Bronchial epithelial cell (primary cell): ENCODE results near the gene KDM3A. TPM values are rescaled to one million over a fixed set of nuclear protein-coding genes. Genes with fewer than 3 reads are reported as not detected.

Experiments
- DNase-seq: peaks from one replicate; pipeline ENCODE4 v3.0.0-alpha.2; 2010; ENCODE audit warnings: low read depth
- FAIRE-seq: peaks from 2 replicates; lab custom pipeline; 2011; peaks lifted over from hg19 to GRCh38; lab: Jason Lieb, UNC
- H3K27me3 ChIP-seq: 2 replicates; pipeline ENCODE4 v1.5.1; 2011; ENCODE audit warnings: low read length; ENCODE audit not compliant: control insufficient read depth, insufficient read depth
- H3K36me3 ChIP-seq: 2 replicates; pipeline ENCODE4 v1.5.1; 2011; ENCODE audit warnings: low read length; ENCODE audit not compliant: control insufficient read depth, insufficient read depth
- H3K4me3 ChIP-seq: 2 replicates; pipeline ENCODE4 v1.5.1; 2011; ENCODE audit warnings: mild to moderate bottlenecking, low read depth, low read length, control low read depth
- total RNA-seq: library from RNA; depleted of rRNA; stranded (reverse); fragments of >200 nt; gene quantifications from 2 replicates; pipeline ENCODE4 v1.2.1, GENCODE V29; 2014
- TF ChIP-seq, protein P1 (sequence below): IDR thresholded peaks from 2 replicates; pipeline ENCODE4 v1.5.1; 2011; ENCODE audit warnings: mild to moderate bottlenecking, moderate library complexity, low read length, control low read depth, inconsistent platforms; ENCODE audit not compliant: insufficient read depth, severe bottlenecking

KDM3A gene
- total RNA-seq, 1 donor from 2014 or later, result 27.4 TPM

DNA sequence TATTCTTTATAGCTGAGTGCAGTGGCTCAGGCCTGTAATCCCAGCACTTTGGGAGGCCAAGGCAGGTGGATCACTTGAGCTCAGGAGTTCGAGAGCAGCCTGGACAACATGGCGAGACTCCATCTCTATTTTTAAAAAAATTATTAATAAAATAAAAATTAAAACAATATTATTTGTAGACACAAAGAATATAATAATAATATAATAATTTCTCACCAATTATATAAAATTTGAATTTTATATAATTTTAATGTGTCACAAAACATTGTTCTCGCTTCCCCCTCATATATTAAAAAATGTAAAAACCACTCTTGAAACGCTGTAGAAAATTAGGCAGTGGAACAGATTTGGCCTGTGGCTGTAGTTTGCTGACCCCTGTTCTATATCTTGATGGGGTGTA is 5.6 kb upstream of the KDM3A start:
- FAIRE-seq, result no peak

DNA sequence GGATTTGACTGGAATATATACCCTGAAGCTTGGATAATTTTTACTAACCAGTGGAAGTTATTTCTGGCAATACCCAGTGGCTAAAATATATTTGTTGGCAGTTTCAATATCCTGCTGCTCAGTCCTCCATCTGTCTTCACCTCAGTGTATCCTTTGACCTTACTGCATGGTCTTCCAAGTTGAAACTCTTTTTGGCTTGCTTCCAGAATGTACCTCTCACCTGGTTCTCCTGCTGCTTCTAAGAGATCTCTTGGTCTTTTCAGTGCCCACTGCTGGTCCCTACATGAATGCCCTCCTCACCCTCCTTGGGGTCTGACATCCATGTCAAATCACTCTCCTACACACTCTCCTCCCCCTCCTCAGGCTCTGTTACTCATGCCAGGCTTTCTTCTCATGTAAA is 4.8 kb upstream of the KDM3A start:
- TF ChIP-seq, protein P1, sequence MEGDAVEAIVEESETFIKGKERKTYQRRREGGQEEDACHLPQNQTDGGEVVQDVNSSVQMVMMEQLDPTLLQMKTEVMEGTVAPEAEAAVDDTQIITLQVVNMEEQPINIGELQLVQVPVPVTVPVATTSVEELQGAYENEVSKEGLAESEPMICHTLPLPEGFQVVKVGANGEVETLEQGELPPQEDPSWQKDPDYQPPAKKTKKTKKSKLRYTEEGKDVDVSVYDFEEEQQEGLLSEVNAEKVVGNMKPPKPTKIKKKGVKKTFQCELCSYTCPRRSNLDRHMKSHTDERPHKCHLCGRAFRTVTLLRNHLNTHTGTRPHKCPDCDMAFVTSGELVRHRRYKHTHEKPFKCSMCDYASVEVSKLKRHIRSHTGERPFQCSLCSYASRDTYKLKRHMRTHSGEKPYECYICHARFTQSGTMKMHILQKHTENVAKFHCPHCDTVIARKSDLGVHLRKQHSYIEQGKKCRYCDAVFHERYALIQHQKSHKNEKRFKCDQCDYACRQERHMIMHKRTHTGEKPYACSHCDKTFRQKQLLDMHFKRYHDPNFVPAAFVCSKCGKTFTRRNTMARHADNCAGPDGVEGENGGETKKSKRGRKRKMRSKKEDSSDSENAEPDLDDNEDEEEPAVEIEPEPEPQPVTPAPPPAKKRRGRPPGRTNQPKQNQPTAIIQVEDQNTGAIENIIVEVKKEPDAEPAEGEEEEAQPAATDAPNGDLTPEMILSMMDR, result no peak
- no peak overlapping the region for H3K4me3 ChIP-seq
- no peaks in the 10 kb centered on the region for H3K27me3 ChIP-seq
- no peaks in the 10 kb centered on the region for H3K36me3 ChIP-seq
- DNase-seq, result no peak
- FAIRE-seq, result no peak

More for the DNA sequence above, 5.6 kb upstream of the KDM3A start:
- H3K36me3 ChIP-seq, result no peaks in the 10 kb centered on the region
- H3K4me3 ChIP-seq, result no peak overlapping the region
- no peak for DNase-seq
- no peaks in the 10 kb centered on the region for H3K27me3 ChIP-seq
- TF ChIP-seq, protein P1, result no peak

DNA sequence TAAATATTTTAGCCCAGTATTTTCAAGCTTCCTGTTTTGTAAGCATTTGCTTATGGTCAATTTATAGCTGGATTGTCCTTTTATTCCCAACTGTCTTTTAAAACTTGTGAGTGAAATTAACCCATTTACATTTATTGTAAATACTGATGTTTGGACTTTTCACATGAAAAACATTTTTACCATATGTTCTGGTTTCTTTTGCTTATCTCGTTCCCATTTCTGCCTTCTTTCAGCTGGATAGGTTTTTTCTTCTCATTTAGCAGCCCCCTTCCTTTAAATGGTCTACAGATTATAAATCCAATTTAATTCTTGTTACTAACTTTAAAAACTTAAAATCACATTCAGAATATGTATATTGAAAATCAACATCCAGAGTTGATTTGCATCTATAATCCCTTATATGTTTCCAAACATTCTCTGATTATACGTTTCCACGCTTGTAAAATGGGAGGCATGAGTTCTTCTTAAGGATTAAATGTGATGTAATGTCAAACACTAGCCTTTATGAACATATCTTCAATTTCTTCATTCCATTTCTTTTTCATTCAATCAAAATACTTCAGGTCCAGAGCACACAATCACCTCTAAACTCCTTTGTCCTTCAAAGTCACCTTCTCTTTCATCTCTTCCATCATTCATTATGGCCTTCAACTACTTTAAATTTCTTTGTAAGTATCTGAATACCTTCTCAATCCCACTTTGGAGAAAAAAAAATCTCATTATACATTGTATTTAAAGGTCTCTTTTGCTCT is 1.1 kb upstream of the KDM3A start:
- TF ChIP-seq, protein P1, result no peak
- Histone ChIP-seq H3K27me3 (no peaks in the 10 kb centered on the region), H3K36me3 (peaks cover 4% of the 10 kb centered on the region), H3K4me3 (no peak overlapping the region)
- FAIRE-seq (no peak), DNase-seq (no peak)

DNA sequence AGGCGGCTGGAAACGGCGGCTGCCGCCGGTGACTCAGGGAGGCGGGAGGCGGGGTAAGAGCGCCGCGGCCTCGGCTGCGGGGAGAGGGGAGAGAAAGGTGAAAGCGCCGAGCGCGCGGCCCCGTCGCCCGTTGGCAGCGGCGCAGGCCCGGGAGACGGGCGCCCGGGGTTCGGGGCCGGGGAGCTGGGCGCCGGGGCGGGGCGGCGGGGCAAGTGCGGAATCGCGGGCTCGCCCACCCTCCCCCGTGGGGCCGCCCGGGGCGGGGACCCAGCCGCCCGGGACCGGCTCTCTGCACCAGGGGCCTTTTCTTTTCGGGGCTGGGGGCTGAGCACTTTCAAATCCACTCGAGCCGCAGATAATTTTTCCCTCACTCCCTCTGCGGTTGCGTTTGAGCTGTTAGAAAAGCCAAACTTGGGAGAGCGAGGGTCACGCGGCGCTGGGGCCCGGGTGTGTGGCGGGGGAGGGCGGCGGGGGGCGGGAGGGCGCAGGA is 266 bp downstream of the KDM3A start:
- no peak for FAIRE-seq
- H3K27me3 ChIP-seq, result no peaks in the 10 kb centered on the region
- no peak for DNase-seq
- peaks cover 6% of the 10 kb centered on the region for H3K36me3 ChIP-seq
- TF ChIP-seq, protein P1, result no peak
- H3K4me3 ChIP-seq, result peak overlapping the region; percentile 57

DNA sequence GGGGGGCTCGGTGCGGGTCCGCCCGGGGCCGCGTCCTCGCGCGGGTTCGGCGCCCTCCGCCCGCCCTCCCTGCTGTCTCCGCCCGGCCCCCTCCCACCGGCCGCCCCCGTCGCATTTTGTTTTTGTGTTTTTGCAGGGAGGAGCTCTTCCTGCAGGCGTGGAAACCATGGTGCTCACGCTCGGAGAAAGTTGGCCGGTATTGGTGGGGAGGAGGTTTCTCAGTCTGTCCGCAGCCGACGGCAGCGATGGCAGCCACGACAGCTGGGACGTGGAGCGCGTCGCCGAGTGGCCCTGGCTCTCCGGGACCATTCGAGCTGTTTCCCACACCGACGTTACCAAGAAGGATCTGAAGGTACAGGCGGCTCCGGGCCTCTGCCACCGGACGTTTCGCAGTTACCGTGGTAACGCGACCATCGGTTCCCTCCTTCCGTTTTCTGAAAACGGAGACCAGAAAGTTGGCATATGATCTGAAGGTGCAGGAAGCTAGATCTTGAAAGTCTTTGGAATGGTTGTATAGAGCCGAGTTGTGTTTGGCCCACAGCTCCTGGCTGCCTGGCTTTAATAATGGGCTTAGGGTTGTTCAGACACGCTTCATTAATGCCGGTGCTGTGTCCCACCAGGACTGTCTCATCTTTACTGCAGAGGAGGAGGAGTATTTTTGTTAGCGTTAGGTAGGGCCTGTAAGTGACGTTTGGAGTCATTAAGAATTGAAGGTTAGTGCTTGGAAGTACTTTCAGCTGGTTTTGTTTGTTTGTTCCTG is 891 bp downstream of the KDM3A start:
- no peak for FAIRE-seq

More for the DNA sequence above, 891 bp downstream of the KDM3A start:
- TF ChIP-seq, protein P1, result no peak
- Histone ChIP-seq H3K4me3 (peak overlapping the region; percentile 57), H3K36me3 (peaks cover 8% of the 10 kb centered on the region), H3K27me3 (no peaks in the 10 kb centered on the region)
- DNase-seq, result peak; percentile 34
